ENCODE measurements around the gene C10orf90.

The C10orf90 gene

GRCh38 chr10:126425032-126425431, 245.5 kb downstream of the C10orf90 start:
- no peak for TF ChIP-seq POLR2AphosphoS5 (IDR thresholded peaks at IDR 0.05; ENCODE audit: low read depth, low read length)
- no peak for TF ChIP-seq FOXP2 (optimal IDR thresholded peaks at IDR 0.05; ENCODE audit: borderline replicate concordance, extremely low read depth, extremely low read length, insufficient read depth)
- TF ChIP-seq, protein P1, sequence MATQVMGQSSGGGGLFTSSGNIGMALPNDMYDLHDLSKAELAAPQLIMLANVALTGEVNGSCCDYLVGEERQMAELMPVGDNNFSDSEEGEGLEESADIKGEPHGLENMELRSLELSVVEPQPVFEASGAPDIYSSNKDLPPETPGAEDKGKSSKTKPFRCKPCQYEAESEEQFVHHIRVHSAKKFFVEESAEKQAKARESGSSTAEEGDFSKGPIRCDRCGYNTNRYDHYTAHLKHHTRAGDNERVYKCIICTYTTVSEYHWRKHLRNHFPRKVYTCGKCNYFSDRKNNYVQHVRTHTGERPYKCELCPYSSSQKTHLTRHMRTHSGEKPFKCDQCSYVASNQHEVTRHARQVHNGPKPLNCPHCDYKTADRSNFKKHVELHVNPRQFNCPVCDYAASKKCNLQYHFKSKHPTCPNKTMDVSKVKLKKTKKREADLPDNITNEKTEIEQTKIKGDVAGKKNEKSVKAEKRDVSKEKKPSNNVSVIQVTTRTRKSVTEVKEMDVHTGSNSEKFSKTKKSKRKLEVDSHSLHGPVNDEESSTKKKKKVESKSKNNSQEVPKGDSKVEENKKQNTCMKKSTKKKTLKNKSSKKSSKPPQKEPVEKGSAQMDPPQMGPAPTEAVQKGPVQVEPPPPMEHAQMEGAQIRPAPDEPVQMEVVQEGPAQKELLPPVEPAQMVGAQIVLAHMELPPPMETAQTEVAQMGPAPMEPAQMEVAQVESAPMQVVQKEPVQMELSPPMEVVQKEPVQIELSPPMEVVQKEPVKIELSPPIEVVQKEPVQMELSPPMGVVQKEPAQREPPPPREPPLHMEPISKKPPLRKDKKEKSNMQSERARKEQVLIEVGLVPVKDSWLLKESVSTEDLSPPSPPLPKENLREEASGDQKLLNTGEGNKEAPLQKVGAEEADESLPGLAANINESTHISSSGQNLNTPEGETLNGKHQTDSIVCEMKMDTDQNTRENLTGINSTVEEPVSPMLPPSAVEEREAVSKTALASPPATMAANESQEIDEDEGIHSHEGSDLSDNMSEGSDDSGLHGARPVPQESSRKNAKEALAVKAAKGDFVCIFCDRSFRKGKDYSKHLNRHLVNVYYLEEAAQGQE (IDR thresholded peaks at IDR 0.05; ENCODE audit: insufficient read depth in 1 of 2, low read depth in 2 of 2, low read length in 2 of 2): no peak
- no peak for TF ChIP-seq SIN3A (IDR thresholded peaks at IDR 0.05; ENCODE audit: borderline replicate concordance, insufficient read depth, low read length)
- TF ChIP-seq TAF1 (IDR thresholded peaks at IDR 0.05; ENCODE audit: borderline replicate concordance, insufficient read depth, low read length): no peak

- TF ChIP-seq, protein P1 (IDR thresholded peaks at IDR 0.05; ENCODE audit: insufficient read depth in 1 of 2, low read depth in 2 of 2, low read length in 2 of 2): no peak
- no peak for TF ChIP-seq POLR2AphosphoS5 (IDR thresholded peaks at IDR 0.05; ENCODE audit: low read depth, low read length)
- no peak for TF ChIP-seq SIN3A (IDR thresholded peaks at IDR 0.05; ENCODE audit: borderline replicate concordance, insufficient read depth, low read length)
- no peak for TF ChIP-seq TAF1 (IDR thresholded peaks at IDR 0.05; ENCODE audit: borderline replicate concordance, insufficient read depth, low read length)
- no peak for TF ChIP-seq FOXP2 (optimal IDR thresholded peaks at IDR 0.05; ENCODE audit: borderline replicate concordance, extremely low read depth, extremely low read length, insufficient read depth)
Measured at GRCh38 chr10:126423732-126424491, 246.6 kb downstream of the C10orf90 start.

DNA sequence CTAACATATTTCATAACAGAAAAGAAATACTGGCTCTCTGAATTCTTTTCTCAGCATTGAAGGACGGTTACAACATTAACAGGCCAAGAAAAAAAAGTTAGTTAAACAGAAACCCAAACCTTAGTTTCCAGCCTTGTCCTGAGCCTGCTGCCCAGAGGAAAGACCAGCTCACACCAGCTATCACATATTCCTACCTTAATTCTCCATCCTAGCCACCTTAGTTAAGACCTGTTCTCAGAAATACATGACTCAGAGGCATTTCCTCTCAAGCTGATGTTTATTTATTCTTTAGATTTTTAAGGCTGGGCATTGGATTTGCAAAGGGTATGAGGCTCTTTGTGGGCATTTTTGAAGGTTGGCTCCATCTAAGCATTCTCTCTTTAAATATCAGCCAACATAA, 247.9 kb downstream of the C10orf90 start:
- TF ChIP-seq, protein P1 (IDR thresholded peaks at IDR 0.05; ENCODE audit: insufficient read depth in 1 of 2, low read depth in 2 of 2, low read length in 2 of 2): no peak
- TF ChIP-seq SIN3A (IDR thresholded peaks at IDR 0.05; ENCODE audit: borderline replicate concordance, insufficient read depth, low read length) (no peak), POLR2AphosphoS5 (IDR thresholded peaks at IDR 0.05; ENCODE audit: low read depth, low read length) (no peak), FOXP2 (optimal IDR thresholded peaks at IDR 0.05; ENCODE audit: borderline replicate concordance, extremely low read depth, extremely low read length, insufficient read depth) (no peak), TAF1 (IDR thresholded peaks at IDR 0.05; ENCODE audit: borderline replicate concordance, insufficient read depth, low read length) (no peak)

DNA sequence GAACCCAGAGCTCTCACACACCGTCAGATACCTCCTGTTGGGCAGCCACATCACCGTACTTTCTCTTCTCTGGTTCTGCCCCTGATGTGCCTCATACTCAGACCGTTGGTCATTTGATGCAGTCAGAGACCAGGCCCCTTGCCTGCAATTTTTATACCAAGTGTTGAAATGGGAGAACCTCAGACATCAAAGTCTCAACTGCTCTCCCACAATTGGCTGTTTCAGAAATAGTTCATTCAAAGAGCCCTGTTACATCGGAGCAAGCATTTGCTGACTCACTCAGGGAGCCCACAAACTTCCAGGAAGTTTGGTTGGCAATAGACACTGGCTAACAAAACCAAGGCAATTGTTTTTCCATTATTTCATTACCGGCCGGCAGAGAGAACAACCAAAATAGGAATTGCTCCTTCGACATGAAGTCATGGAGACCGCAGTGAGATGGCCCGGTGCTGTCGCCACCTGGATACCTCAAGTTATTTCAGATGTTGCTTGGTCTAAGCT, 248.7 kb downstream of the C10orf90 start:
- TF ChIP-seq POLR2AphosphoS5 (IDR thresholded peaks at IDR 0.05; ENCODE audit: low read depth, low read length) (no peak), FOXP2 (optimal IDR thresholded peaks at IDR 0.05; ENCODE audit: borderline replicate concordance, extremely low read depth, extremely low read length, insufficient read depth) (no peak), SIN3A (IDR thresholded peaks at IDR 0.05; ENCODE audit: borderline replicate concordance, insufficient read depth, low read length) (no peak), TAF1 (IDR thresholded peaks at IDR 0.05; ENCODE audit: borderline replicate concordance, insufficient read depth, low read length) (no peak)
- TF ChIP-seq, protein P1 (IDR thresholded peaks at IDR 0.05; ENCODE audit: insufficient read depth in 1 of 2, low read depth in 2 of 2, low read length in 2 of 2): no peak
